Retinal pigment epithelial cell (primary cell): Measurements from ENCODE around the gene MASP2.
A peak's percentile ranks its signal among the peaks of the same experiment; 100 is the strongest.

Experiments used
- DNase-seq: peaks from one replicate; pipeline ENCODE4 v3.0.0-alpha.2; 2010; ENCODE audit warnings: low read depth
- H3K4me3 ChIP-seq: 2 replicates; pipeline ENCODE4 v1.5.1; 2011; ENCODE audit warnings: mild to moderate bottlenecking, low read length, control low read depth, moderate library complexity
- CTCF ChIP-seq: conservative IDR thresholded peaks from 2 replicates; pipeline ENCODE4 v1.5.1; 2011; ENCODE audit warnings: low read depth, low read length, control low read depth, inconsistent platforms

MASP2 gene

GRCh38 chr1:11061652-11062365 lies 14.8 kb upstream of the MASP2 start:
- H3K4me3 ChIP-seq, result no peak overlapping the region
- no peak for DNase-seq

GRCh38 chr1:11059968-11060830 lies 13.2 kb upstream of the MASP2 start, which contains the start of gene SRM:
SRM (minus strand) TSS chr1:11060018; CDS start chr1:11059943, 75 bp downstream.
- peak; percentile 52 for DNase-seq
- TF ChIP-seq CTCF, result no peak
- peak within 1 kb of the TSS; percentile 81 for H3K4me3 ChIP-seq

More at GRCh38 chr1:11061652-11062365, 14.8 kb upstream of the MASP2 start:
- no peak for TF ChIP-seq CTCF

GRCh38 chr1:11059155-11059967 lies 12.3 kb upstream of the MASP2 start:
- no peak for DNase-seq
- TF ChIP-seq CTCF, result no peak
- peak overlapping the region; percentile 81 for H3K4me3 ChIP-seq

- H3K4me3 ChIP-seq, result peak overlapping the region; percentile 81
- no peak for TF ChIP-seq CTCF
- no peak for DNase-seq
Measured at GRCh38 chr1:11058595-11059154, 11.6 kb upstream of the MASP2 start.

GRCh38 chr1:11058026-11058425 lies 11.0 kb upstream of the MASP2 start:
- no peak for DNase-seq
- no peak for TF ChIP-seq CTCF
- H3K4me3 ChIP-seq, result no peak overlapping the region

GRCh38 chr1:11057477-11057876 lies 10.4 kb upstream of the MASP2 start:
- no peak for TF ChIP-seq CTCF
- no peak overlapping the region for H3K4me3 ChIP-seq
- no peak for DNase-seq
